IMR-90 (cell line): ENCODE measurements around the gene GJD2.

Source experiments
- BHLHE40 ChIP-seq: fragments of 150-350 bp; IDR thresholded peaks from 2 replicates; pipeline ENCODE4 v1.6.1; 2016; ENCODE audit warnings: mild to moderate bottlenecking, low read depth, low read length
- CEBPB ChIP-seq: IDR thresholded peaks from 2 replicates; pipeline ENCODE4 v1.6.1; 2012; ENCODE audit warnings: low read depth, low read length, improper control_type of control experiment
- CTCF ChIP-seq: conservative IDR thresholded peaks from 2 replicates; pipeline ENCODE4 v1.5.1; 2012; ENCODE audit warnings: mild to moderate bottlenecking, low read depth, low read length, improper control_type of control experiment
- FOS ChIP-seq: fragments of 150-350 bp; IDR thresholded peaks from 2 replicates; pipeline ENCODE4 v1.6.1; 2016; ENCODE audit warnings: low read depth, low read length
- POLR2A ChIP-seq: IDR thresholded peaks from 2 replicates; pipeline ENCODE4 v1.6.1; 2012; ENCODE audit warnings: mild to moderate bottlenecking, low read depth, low read length
- SMC3 ChIP-seq: fragments of 150-350 bp; IDR thresholded peaks from 2 replicates; pipeline ENCODE4 v1.6.1; 2016; ENCODE audit warnings: low read depth, mild to moderate bottlenecking, antibody characterized with exemption, low read length, moderate library complexity
- USF2 ChIP-seq: fragments of 150-350 bp; IDR thresholded peaks from 2 replicates; pipeline ENCODE4 v1.6.1; 2017; ENCODE audit warnings: mild to moderate bottlenecking, antibody characterized with exemption, low read length, low read depth

- TF ChIP-seq CTCF (no peak), USF2 (no peak), FOS (no peak), BHLHE40 (no peak), POLR2A (no peak), SMC3 (no peak), CEBPB (no peak)
These were observed 5.1 kb downstream of the GJD2 start for GRCh38 chr15:34749691-34750090.
